ENCODE data around the gene DEFB113.

DNA sequence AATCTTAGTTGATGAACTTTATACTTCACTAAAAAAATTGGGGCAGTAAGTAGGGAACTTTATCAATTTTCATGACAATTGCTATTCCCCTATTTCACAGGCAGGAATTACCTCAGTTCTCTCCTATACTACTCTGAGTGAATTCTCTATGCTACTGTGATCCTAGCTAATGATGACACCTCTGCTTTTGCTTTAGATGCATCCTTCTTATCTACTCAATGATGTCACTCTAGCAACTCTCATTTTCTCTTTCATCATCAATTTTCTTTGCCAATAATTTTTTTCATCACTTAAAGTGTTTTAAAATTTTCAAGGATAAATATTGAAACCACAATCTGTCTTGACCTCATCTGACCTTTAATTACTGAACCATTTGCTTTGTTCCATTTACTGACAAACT, 13.6 kb downstream of the DEFB113 start:
- TF ChIP-seq, protein P1, sequence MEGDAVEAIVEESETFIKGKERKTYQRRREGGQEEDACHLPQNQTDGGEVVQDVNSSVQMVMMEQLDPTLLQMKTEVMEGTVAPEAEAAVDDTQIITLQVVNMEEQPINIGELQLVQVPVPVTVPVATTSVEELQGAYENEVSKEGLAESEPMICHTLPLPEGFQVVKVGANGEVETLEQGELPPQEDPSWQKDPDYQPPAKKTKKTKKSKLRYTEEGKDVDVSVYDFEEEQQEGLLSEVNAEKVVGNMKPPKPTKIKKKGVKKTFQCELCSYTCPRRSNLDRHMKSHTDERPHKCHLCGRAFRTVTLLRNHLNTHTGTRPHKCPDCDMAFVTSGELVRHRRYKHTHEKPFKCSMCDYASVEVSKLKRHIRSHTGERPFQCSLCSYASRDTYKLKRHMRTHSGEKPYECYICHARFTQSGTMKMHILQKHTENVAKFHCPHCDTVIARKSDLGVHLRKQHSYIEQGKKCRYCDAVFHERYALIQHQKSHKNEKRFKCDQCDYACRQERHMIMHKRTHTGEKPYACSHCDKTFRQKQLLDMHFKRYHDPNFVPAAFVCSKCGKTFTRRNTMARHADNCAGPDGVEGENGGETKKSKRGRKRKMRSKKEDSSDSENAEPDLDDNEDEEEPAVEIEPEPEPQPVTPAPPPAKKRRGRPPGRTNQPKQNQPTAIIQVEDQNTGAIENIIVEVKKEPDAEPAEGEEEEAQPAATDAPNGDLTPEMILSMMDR (conservative IDR thresholded peaks at IDR 0.05; ENCODE audit: low read depth in 2 of 2): no peak
- no peak for TF ChIP-seq EZH2 (IDR thresholded peaks at IDR 0.05; ENCODE audit: low read depth, unreplicated experiment)
- no peak for TF ChIP-seq EZH2phosphoT487 (IDR thresholded peaks at IDR 0.05; ENCODE audit: unreplicated experiment)
- TF ChIP-seq, protein P2, sequence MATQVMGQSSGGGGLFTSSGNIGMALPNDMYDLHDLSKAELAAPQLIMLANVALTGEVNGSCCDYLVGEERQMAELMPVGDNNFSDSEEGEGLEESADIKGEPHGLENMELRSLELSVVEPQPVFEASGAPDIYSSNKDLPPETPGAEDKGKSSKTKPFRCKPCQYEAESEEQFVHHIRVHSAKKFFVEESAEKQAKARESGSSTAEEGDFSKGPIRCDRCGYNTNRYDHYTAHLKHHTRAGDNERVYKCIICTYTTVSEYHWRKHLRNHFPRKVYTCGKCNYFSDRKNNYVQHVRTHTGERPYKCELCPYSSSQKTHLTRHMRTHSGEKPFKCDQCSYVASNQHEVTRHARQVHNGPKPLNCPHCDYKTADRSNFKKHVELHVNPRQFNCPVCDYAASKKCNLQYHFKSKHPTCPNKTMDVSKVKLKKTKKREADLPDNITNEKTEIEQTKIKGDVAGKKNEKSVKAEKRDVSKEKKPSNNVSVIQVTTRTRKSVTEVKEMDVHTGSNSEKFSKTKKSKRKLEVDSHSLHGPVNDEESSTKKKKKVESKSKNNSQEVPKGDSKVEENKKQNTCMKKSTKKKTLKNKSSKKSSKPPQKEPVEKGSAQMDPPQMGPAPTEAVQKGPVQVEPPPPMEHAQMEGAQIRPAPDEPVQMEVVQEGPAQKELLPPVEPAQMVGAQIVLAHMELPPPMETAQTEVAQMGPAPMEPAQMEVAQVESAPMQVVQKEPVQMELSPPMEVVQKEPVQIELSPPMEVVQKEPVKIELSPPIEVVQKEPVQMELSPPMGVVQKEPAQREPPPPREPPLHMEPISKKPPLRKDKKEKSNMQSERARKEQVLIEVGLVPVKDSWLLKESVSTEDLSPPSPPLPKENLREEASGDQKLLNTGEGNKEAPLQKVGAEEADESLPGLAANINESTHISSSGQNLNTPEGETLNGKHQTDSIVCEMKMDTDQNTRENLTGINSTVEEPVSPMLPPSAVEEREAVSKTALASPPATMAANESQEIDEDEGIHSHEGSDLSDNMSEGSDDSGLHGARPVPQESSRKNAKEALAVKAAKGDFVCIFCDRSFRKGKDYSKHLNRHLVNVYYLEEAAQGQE (IDR thresholded peaks at IDR 0.05; ENCODE audit: unreplicated experiment): no peak
- no peak for TF ChIP-seq POLR2AphosphoS5 (IDR thresholded peaks at IDR 0.05; ENCODE audit: low read depth)
- no peak for TF ChIP-seq STAT1 (IDR thresholded peaks at IDR 0.05; ENCODE audit: unreplicated experiment)
- TF ChIP-seq, protein P3, sequence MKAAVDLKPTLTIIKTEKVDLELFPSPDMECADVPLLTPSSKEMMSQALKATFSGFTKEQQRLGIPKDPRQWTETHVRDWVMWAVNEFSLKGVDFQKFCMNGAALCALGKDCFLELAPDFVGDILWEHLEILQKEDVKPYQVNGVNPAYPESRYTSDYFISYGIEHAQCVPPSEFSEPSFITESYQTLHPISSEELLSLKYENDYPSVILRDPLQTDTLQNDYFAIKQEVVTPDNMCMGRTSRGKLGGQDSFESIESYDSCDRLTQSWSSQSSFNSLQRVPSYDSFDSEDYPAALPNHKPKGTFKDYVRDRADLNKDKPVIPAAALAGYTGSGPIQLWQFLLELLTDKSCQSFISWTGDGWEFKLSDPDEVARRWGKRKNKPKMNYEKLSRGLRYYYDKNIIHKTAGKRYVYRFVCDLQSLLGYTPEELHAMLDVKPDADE (IDR thresholded peaks at IDR 0.05): no peak
- no peak for TF ChIP-seq ZNF114 (CRISPR knock-in tag; IDR thresholded peaks at IDR 0.05)

Data from GM23338 (cell line).